ENCODE data around the gene KCNMB2. TPM values are rescaled to one million over a fixed set of nuclear protein-coding genes. Genes with fewer than 3 reads are reported as not detected.

The KCNMB2 gene
- total RNA-seq, 1 experiment from 2014 or later: not detected

DNA sequence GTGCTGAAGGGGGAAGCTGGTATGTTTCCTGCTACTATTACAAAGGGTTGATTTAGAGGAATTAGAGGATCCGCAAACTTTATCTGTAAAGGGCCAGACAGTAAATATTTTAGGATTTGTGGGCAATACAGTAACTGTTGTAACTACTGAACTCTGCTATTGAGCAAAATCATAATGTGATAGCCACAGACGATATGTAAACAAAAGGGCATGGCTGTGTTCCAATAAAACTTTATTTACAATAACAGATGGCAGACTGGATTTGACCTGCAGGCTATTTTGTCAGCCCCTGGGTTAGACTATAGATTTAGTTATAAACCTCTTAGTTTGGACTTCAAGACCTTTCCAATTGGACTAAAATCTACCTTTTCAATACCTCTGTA lies 27.8 kb upstream of the KCNMB2 start:
- DNase-seq: no peak
- no peak overlapping the region for H3K4me3 ChIP-seq (ENCODE audit: low read length)
- no peaks in the 10 kb centered on the region for H3K36me3 ChIP-seq (ENCODE audit: low read depth, low read length)
- H3K27me3 ChIP-seq (ENCODE audit: low read length): peaks cover 21% of the 10 kb centered on the region; the same call in 1 of the 2 replicates
- H3K9ac ChIP-seq (ENCODE audit: low read length): no peak overlapping the region
- no peaks in the 10 kb centered on the region for H3K9me2 ChIP-seq (replicated peaks; ENCODE audit: low read length)
- H3K9me3 ChIP-seq (ENCODE audit: low read length): no peaks in the 10 kb centered on the region
- TF ChIP-seq, protein P1, sequence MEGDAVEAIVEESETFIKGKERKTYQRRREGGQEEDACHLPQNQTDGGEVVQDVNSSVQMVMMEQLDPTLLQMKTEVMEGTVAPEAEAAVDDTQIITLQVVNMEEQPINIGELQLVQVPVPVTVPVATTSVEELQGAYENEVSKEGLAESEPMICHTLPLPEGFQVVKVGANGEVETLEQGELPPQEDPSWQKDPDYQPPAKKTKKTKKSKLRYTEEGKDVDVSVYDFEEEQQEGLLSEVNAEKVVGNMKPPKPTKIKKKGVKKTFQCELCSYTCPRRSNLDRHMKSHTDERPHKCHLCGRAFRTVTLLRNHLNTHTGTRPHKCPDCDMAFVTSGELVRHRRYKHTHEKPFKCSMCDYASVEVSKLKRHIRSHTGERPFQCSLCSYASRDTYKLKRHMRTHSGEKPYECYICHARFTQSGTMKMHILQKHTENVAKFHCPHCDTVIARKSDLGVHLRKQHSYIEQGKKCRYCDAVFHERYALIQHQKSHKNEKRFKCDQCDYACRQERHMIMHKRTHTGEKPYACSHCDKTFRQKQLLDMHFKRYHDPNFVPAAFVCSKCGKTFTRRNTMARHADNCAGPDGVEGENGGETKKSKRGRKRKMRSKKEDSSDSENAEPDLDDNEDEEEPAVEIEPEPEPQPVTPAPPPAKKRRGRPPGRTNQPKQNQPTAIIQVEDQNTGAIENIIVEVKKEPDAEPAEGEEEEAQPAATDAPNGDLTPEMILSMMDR (conservative IDR thresholded peaks at IDR 0.05; ENCODE audit: low read depth, low read length): no peak
- TF ChIP-seq EZH2 (IDR thresholded peaks at IDR 0.05; ENCODE audit: low read length, unreplicated experiment): no peak
- TF ChIP-seq EZH2phosphoT487 (IDR thresholded peaks at IDR 0.05; ENCODE audit: borderline replicate concordance, low read length): no peak
- H3F3A ChIP-seq (ENCODE audit: low read length, unreplicated experiment): no peaks in the 10 kb centered on the region
- POLR2A ChIA-PET (ENCODE audit: unreplicated experiment): no interaction called here
- no peaks in the 10 kb centered on the region; the same call in 1 of the 2 replicates for H3K4me1 ChIP-seq (ENCODE audit: insufficient read depth, low read length)
- ATAC-seq: no peak
- no peaks in the 10 kb centered on the region for H4K20me1 ChIP-seq (ENCODE audit: low read length)
- no peaks in the 10 kb centered on the region for H3K79me2 ChIP-seq (ENCODE audit: low read length)
- no peak overlapping the region for H3K27ac ChIP-seq (ENCODE audit: low read length)
- H3K4me2 ChIP-seq (ENCODE audit: low read length): no peak overlapping the region
- no TSS peak for BruUV-seq (replicated peaks)
- intact Hi-C loops (cut with micrococcal nuclease): no loop called here
- CTCF ChIA-PET: no interaction called here
- H2AFZ ChIP-seq (ENCODE audit: low read length): no peak overlapping the region

DNA sequence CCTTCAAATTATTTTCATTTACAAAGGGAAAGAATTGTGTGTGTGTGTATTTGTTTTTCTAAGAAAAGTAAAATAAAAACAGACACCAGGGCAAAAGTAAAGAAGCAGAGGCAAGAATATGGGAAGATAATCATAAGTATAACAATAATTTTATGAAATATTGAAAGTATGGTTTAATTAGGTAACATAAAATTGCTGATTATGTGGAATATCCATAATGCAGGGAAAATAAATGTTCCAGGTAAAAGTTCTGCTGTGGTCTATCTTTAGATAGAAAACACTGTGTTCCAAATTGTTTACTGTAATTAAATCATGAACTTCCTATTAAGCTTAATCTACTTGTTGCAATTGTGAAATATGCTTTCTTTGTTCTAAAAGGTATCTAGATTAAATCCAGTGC lies 25.7 kb upstream of the KCNMB2 start:
- H3F3A ChIP-seq (ENCODE audit: low read length, unreplicated experiment): no peaks in the 10 kb centered on the region
- DNase-seq: no peak
- intact Hi-C loops (cut with micrococcal nuclease): no loop called here
- no peaks in the 10 kb centered on the region for H3K79me2 ChIP-seq (ENCODE audit: low read length)
- no peaks in the 10 kb centered on the region for H3K9me2 ChIP-seq (replicated peaks; ENCODE audit: low read length)
- no peaks in the 10 kb centered on the region for H3K36me3 ChIP-seq (ENCODE audit: low read depth, low read length)
- no peaks in the 10 kb centered on the region for H4K20me1 ChIP-seq (ENCODE audit: low read length)
- peaks cover 21% of the 10 kb centered on the region; the same call in 1 of the 2 replicates for H3K27me3 ChIP-seq (ENCODE audit: low read length)
- TF ChIP-seq EZH2phosphoT487 (IDR thresholded peaks at IDR 0.05; ENCODE audit: borderline replicate concordance, low read length) (no peak), EZH2 (IDR thresholded peaks at IDR 0.05; ENCODE audit: low read length, unreplicated experiment) (no peak)
- TF ChIP-seq, protein P1 (conservative IDR thresholded peaks at IDR 0.05; ENCODE audit: low read depth, low read length): no peak
- H3K4me2 ChIP-seq (ENCODE audit: low read length): no peak overlapping the region
- ChIA-PET POLR2A (ENCODE audit: unreplicated experiment) (no interaction called here), CTCF (no interaction called here)
- no peak overlapping the region for H3K4me3 ChIP-seq (ENCODE audit: low read length)
- H3K9me3 ChIP-seq (ENCODE audit: low read length): no peaks in the 10 kb centered on the region
- H2AFZ ChIP-seq (ENCODE audit: low read length): no peak overlapping the region
- no peaks in the 10 kb centered on the region for H3K4me1 ChIP-seq (ENCODE audit: insufficient read depth, low read length)
- no peak overlapping the region for H3K27ac ChIP-seq (ENCODE audit: low read length)
- ATAC-seq: no peak
- H3K9ac ChIP-seq (ENCODE audit: low read length): no peak overlapping the region
- no TSS peak for BruUV-seq (replicated peaks)

DNA sequence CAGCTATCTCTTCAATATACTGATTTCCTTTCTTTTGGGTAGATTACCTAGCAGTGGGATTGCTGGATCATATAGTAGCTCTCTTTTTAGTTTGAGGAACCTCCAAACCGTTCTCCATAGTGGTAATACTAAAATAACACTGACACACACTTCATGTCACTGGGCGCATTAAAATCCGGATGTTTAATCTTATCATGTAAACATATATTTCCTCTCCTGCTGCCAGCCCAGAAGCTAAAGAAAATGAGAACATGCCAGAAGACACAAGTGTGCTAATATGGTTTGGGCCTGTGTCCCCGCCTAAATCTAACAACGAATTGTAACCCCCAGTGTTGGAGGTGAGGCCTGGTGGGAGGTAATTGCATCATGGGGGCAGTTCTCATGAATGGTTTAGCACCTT lies 23.6 kb upstream of the KCNMB2 start:
- DNase-seq: no peak
- H3K9me2 ChIP-seq (replicated peaks; ENCODE audit: low read length): no peaks in the 10 kb centered on the region
- ChIA-PET CTCF (no interaction called here), POLR2A (ENCODE audit: unreplicated experiment) (no interaction called here)
- no peak overlapping the region for H3K27ac ChIP-seq (ENCODE audit: low read length)
- intact Hi-C loops (cut with micrococcal nuclease): no loop called here
- no peak overlapping the region for H3K4me3 ChIP-seq (ENCODE audit: low read length)
- no peaks in the 10 kb centered on the region for H3K4me1 ChIP-seq (ENCODE audit: insufficient read depth, low read length)
- H3K79me2 ChIP-seq (ENCODE audit: low read length): no peaks in the 10 kb centered on the region
- H2AFZ ChIP-seq (ENCODE audit: low read length): no peak overlapping the region
- H3K27me3 ChIP-seq (ENCODE audit: low read length): peaks cover 26% of the 10 kb centered on the region; the same call in 1 of the 2 replicates
- no peaks in the 10 kb centered on the region for H3K9me3 ChIP-seq (ENCODE audit: low read length)
- no peaks in the 10 kb centered on the region for H3F3A ChIP-seq (ENCODE audit: low read length, unreplicated experiment)
- TF ChIP-seq, protein P1 (conservative IDR thresholded peaks at IDR 0.05; ENCODE audit: low read depth, low read length): no peak
- TF ChIP-seq EZH2phosphoT487 (IDR thresholded peaks at IDR 0.05; ENCODE audit: borderline replicate concordance, low read length) (no peak), EZH2 (IDR thresholded peaks at IDR 0.05; ENCODE audit: low read length, unreplicated experiment) (no peak)
- no TSS peak for BruUV-seq (replicated peaks)
- no peaks in the 10 kb centered on the region for H4K20me1 ChIP-seq (ENCODE audit: low read length)
- ATAC-seq: no peak
- H3K9ac ChIP-seq (ENCODE audit: low read length): no peak overlapping the region
- H3K36me3 ChIP-seq (ENCODE audit: low read depth, low read length): no peaks in the 10 kb centered on the region
- H3K4me2 ChIP-seq (ENCODE audit: low read length): no peak overlapping the region
